Heart left ventricle (tissue), 13 donors: Measurements from ENCODE around the gene GPR153.

ENCODE experiments used
- CTCF ChIP-seq, 12 donors: fragments of 200-600 bp; sonication (generic) in 4 of 12; IDR thresholded peaks; one replicate each; pipeline versions ENCODE4 v1.5.0 to v1.8.0; 2018 to 2022; ENCODE audit warnings: antibody characterized with exemption in 12 of 12, mild to moderate bottlenecking in 5 of 12
- POLR2A ChIP-seq, 2 donors: fragments of 450-650 bp; IDR thresholded peaks; one replicate each; pipeline ENCODE4 v1.6.1; 2017; ENCODE audit warnings: antibody characterized with exemption in 2 of 2, mild to moderate bottlenecking in 2 of 2, moderate library complexity in 2 of 2
- donor health status: ischemic (EF 13 %, LVEDD 7.1; RV severe dilation, severe dysfunction).
- donor health status: DM: no; HTN: yes; CAD: no.
- donor health status: DM: no; HTN: no; CAD: no.
- donor health status: ischemic (EF 25% LVEDD 6.9; RV normal size, moderate dysfunction).
- donor health status: ischemic (EF 25% LVEDD 5.7; RV mildly dilated, moderate dysfunction).
- donor health status: ischemic (EF 35%, LVEDD 5.7; RV mildly dilated, moderate dysfunction).
- donor health status: nonischemic (EF 11% LVEDD 7.7; RV severe dilation, severe dysfunction).
- donor health status: DM: yes; HTN: yes; CAD: no.
- donor health status: PGD.
- donor health status: ischemic (EF 29% LVEDD 5.4; RV normal size, mild dysfunction).
- donor health status: nonischemic (EF 23%, LVEDD 6.1; RV moderate dilation, normal function).

- TF ChIP-seq CTCF (IDR thresholded peaks at IDR 0.05) (no peak), POLR2A (IDR thresholded peaks at IDR 0.05) (no peak)
Observed at GRCh38 chr1:6301526-6301925, 40.6 kb upstream of the GPR153 start.
